ENCODE data around the gene ARL4D.

ARL4D gene

DNA sequence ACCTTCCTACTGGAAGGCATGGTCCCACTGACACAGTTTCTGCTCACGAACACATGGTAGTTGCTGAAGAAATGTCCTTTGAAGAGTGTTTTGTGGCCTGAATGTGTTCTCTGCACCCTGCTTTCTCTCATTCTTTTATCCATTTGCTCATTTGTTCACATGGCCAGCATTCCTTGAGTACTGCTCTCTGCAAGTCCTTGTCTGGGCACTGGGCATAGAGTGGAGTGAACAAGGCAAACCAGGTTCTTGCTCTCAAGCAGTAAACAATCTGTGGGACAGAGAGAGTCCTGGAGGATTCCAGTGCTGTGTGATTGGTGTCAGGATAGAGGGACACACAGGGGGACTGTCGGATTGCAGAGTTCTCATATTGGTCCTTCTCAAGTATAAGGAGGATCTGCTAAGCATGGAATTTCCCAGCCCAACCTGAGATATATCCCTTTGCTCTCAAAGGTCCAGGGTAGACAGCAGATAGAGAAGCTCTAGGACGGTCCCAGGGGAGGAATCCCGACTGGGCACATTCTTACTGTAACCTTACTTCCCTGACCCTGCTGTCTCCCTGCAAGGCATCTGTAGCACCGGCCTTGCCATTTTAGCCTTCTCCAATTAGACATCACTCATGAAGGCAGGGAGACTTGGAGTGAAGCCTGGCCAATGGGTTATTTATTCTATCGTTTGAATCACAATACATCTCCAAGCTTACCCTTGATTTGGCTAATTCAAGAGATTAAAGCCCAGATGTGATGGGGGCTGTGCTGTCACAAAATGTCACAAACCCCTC, 32.3 kb downstream of the ARL4D start:
- DNase-seq, result no peak

DNA sequence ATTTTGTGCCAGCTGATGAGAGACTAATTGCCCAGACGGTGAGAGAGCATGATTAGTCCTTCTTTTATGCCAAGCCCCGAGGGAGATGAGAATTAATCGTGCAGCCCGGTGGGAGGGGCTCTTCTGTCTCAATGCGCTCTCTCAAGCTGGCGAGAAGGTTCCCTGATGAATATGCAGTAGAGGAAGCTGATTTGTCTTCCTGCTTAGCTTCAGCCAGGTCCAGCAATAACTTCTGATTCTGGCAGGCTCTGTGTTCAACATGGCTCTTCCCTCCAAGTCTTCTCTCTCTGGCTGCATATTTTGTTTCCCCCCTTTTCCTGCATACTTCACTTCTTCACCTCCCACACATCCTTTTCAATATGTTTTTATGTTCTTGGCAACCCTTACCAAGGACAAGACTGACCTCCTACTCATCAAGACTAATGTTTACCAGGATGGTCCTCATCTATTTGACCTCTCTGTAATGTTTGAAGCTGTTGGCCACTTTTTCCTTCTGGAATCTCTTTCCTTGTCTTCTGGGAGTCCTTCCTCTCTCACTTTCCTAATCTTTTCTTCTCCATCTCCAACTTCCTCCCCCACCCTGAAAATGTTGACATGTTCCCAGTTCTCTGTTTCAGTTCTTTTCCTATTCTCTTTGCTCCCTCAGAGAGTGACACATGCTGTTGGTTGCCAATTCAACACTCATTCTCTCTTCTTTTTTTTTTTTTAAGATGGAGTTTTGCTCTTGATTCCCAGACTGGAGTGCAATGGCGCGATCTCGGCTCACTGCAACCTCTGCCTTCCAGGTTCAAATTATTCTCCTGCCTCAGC, 33.1 kb downstream of the ARL4D start:
- no peak for DNase-seq

DNA sequence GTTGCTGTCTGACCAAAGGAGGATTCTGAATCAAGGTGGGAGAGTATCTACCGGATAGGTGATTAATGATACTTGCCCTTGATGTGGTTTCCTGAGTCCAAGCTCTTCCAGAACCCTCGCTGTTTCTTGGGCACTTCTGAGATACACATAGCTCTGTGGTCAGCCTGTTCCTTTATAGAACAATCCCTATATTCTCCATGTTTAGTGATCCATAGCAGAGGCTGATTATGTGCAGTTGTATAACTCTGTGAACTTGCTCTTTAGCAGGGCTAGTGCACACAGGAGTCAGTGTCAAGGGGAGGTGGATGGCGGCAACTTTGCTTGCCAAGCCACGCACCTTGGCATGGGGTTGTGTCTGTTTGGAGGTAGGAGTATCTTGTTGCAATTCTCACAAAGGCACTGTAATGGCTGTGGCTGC, 36.1 kb downstream of the ARL4D start:
- DNase-seq, result no peak

DNA sequence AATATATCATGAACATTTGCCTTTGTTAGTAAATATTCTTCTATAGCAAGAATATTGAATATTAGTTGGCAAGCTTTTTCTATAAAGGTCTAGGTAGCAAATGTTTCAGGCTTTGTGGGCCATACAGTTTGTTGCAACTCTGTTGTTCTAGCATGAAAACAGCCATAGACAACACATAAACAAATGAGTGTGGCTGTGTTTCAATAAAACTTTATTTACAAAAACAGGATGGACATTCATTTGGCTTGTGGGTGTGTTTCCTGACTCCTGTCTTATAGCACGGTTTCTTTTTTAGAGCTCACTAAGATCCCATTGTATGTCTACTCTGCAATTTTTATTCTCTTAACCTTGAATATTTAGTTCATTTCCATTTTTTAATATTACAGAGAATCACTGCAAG, 39.0 kb downstream of the ARL4D start:
- DNase-seq, result no peak

DNA sequence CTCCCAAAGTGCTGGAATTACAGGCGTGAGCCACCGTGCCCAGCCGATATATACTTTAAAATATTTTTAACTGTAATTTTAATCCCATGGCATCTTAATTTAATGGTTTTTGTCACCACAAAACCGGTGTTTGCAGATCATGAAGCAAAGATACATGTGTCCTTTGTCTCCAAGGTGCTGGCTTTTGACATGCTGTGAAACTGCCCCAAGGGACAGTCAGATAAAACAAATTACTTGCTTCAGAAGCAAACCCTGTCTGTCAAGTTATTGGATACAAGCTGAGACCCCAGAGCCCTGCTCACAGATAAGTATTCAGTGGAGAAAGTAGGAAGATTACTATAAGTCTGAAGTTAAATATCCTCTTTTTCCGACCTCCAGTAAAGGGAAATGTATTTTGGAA, 39.8 kb downstream of the ARL4D start:
- DNase-seq, result no peak

DNA sequence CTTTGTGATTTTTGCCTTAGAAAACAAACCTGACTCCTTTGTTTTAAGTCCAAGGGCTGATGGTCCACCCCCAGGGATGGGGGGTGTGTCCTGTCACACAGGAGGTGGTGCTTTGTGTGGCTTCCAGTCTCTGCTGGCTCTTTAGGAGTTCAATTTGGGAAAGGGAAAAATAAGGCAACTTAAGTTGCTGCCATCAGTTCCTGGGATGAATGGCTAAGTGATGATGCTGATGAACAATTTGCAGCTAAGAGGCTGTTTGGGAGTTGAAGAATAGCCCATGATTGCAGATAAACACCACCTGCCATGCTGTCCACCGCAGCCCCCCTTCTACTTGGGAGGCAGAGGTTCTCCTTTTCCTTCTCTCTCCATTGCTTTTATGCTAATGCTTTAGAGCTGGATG, 40.2 kb downstream of the ARL4D start:
- DNase-seq, result no peak

DNA sequence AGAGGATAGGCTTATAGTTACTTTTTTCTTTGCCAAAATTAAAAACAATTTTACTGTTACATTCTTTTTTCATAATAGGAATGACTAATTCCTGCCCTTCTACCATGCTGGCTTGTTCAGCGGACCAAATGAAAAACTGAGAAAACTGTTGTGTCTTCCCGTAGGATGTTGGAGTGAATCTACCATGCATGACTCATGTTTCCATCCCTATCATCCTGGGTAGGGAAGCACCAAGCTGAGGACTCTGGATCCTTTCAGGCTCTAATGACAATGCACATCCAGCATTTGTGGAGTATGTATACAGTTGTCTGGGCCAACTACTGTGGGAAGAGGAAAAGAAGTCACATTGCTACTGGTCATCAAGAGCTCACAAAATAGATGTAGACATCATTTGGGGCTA, 43.9 kb downstream of the ARL4D start:
- no peak for DNase-seq

DNA sequence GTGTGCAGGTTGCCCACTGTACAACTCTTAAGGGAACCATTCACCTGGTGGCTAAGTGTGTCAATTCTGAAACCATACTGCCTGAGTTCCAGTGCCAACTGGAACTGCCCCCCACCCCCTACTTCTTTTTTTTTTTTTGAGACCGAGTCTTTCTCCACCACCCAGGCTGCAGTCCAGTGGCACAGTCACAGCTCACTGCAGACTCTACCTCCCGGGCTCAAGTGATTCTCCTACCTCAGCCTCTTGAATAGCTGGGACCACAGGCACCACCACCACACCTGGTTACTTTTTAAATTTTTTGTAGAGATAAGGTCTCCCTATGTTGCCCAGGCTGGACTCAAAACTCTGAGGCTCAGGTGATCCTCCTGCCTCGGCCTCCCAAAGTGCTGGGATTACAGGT, 44.6 kb downstream of the ARL4D start:
- DNase-seq, result no peak

DNA sequence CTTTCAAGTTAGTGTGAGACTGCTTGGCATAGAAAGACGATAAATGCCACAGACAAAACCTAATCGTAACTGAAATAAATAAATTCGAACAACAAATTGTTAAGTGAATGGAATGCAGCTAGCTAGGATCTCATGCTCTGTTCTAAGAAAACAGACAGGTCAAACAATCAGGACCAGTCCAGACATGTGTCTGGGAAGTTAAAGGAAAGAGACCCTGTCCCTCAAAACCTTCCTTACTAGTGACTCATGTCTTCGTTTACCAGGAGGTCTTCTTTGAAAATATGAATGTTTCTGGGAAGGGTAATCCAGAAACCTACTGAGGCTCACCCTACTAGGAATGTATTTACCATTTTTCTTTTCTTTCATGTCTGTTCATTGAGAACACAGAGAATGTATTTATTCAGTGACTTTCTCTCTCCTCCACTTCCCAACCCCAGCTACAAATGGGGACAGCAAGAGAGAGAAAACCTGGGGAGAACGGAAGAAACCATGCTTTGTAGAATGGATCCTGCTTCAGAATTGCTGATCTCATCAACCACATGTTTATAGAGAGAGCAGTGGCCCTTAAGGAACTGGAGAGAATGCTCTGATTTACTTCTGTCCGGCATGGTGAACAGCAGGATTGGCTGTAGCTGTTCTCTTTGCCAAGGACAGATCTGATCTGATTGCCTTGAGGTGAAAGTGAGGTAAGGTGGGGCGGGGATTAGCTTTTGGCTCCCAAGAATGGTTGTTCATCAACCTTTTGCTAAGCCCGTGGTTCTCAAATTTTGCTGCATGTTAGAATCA, 45.6 kb downstream of the ARL4D start:
- DNase-seq, result no peak

DNA sequence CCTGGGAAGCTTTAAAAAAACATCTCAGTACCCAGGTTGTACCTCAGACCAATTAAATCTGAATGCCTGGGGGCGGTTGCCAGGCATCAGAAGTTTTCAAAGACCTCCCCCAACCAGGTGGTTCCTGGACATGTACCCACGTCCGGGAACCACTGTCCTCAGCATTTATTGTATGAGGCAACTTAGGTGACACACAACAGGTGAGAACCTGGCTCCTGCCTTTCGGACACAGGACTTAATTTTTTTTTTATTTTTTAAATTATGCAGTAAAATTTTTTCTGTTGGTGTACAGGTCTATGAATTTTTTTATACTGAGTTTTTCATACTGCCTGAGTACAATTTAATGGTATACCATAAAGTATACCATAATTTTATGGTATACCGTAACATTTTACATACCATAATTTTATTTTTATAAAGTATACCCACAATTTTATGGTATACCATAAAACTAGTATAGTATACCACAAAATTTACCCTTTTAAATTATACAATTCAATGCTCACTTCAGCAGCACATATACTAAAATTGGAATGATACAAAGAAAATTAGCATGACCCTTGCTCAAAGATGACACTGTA, 46.3 kb downstream of the ARL4D start:
- DNase-seq, result no peak

DNA sequence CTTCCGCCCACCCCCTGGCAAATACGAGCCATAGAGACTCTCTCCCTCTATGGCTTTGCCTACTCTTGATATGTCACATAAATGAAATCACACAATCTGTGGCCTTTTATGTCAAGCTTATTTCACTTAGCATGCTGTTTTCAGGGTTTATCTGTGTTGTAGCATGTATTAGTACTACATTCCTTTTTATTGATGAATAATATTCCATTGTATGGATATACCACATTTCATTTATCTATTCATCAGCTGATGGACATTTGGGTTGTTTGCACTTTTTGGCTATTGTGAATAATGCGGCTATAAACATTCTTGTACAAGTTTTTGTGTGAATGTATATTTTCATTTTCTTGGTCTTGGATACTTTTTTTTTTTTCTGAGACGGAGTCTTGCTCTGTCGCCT, 48.0 kb downstream of the ARL4D start:
- no peak for DNase-seq

DNA sequence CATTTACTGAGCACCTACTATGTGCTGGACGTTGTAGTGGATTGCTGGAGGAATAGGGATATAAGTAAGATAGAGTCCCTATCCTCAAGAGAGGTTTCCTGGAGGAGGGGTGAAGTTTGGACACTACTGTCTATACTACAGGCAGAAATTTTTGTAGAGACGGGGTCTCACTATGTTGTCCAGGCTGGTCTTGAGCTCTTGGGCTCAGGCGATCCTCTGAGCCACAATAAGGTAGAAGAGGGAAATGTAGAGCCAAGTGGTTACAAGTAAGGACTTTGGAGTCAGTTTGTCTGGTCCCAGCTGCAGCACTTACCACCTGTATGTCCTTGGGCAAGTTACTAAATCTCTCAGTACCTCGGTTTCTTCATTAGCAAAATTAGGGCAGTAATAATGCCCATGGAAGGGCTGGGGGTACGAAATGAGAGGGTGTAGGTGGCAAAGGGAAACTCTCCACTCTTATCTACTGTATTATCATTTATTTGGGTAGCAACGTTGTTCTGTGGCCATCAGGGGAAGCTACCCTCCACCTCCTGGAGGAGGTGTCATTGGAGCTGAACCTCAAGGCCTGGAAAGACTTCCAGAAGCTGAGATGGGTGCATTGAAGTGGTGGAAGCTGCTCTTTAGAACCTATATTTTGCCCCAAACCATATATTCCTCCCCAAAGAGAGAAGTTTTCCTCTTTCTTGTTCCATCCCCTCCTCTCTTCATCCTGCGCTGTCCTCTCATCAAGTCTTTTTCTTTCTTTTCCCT, 50.1 kb downstream of the ARL4D start:
- DNase-seq, result no peak

DNA sequence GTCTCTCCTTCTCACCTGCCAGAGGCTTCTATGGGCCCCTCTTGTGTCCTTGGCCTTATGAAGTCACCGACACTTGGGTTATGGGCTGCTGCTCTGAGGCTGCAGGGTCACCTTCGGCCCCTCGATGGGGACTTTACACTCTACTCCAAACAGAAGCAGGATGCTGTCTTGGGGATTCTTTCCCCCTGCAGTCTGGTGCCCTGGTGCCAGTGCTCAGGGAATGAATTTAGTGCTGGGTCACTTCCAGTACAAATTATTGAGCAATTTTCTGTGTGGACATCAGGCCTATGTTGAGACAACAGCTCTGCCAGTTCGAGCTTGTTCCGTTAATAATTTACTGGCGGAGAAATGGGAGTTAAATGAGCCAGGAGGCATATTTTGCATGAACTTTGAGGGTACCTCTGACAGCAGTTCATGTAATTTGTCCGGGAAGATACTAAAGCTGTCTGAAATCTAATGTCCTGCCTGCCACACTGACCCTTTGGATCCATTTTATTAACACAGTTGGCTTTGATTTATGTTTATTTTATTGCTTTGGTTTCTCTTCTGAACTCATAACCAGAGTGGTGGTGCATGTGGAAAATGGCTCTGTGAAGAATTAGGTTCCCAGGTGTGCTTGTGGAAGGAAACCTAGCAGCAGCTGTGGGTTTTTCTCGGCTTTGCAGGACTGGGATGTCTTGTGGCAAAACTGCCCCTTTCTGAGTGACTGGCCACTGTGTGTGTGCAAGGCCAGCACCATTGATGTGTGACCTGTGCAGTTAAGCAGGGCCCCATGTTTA, 50.9 kb downstream of the ARL4D start:
- DNase-seq, result no peak

Measured in DMS79 (cell line).